NCI-H1930 (cell line): Measurements from ENCODE around the gene FARS2.

ENCODE experiments used
- DNase-seq, 2 experiments: peaks; one replicate each; lab custom pipeline; 2025; lab: John Stamatoyannopoulos, UW

FARS2 gene

DNA sequence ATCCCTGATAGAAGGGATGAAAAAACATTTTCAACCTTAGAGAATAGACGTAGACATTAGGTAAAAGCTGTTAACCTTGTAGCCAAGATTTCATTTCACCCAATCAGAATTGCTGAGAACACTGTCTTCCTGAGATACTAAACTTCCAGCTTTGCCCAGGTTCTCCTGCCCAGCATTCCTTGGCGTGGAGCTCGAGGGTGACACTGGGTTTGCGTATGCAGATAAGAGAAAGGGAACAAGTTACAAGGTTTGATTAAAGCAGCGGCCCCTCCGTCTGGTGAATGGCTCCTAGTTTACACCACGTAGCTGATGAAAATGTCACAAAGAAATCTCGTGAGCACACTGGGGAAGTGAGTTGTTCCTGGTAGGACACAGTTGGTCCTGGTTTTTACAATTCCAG lies 247.8 kb downstream of the FARS2 start:
- no peak for DNase-seq

DNA sequence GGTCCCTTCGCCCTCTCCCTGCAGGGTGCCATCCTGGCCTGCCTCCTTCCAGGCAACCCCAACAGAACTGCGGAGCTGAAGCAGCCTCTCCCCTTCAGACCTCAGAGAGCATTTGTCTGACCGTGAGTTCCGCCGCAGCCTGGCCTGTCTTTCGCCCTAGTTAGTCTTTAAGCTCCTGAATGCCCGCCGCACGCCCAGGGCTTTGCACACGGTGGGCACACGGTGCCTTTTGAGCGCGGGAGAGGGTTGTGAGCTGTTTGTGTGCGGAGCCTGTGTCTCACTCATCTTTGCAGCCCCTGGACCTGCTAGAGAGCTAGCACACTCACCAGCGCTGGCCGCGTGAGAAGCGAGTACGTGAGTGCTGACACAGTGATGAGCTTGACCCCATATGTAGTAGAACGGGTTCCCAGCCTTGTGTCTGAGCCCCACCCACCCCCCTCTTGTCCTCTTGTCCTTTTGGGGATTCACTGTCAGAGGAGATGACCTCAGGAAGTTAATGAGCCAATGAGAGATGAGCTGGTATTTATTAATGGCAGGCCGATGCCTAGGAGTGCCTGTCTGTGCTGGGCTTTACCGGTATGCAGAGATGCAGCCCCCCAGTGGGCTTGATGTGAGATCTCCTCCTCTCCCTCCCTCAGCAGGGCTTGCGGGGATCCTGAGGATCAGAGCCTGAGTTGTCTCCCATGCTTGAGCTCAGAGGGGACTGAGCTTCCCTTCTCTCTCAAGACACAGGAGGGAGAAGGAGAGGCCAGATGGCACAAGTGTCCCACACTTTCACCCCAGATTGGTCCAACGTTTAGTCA lies 249.2 kb downstream of the FARS2 start:
- DNase-seq, result no peak

- no peak for DNase-seq
Observed at GRCh38 chr6:5511954-5512353, 250.6 kb downstream of the FARS2 start.

DNA sequence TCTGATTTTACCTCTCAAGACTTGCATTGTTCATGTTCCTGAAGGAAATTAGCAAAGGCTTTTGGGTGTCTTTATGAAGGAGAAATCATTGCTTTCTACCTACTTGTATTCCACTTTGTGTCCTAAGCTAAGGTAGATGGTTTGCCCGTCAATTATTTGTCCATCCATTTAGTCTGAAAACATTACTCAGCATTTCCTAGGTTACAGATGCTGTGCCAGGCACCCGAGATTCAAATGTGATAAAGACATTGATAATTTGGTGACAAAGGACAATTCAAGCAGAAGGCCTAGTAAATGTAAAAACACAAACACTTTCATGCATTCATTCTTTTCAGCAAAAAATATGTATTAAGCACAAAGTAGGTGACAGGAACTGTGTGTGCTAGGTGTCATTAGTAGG lies 251.1 kb downstream of the FARS2 start:
- no peak for DNase-seq

GRCh38 chr6:5513408-5513807 lies 252.1 kb downstream of the FARS2 start:
- peak in 1 of 2 experiments; percentile 37 for DNase-seq

DNA sequence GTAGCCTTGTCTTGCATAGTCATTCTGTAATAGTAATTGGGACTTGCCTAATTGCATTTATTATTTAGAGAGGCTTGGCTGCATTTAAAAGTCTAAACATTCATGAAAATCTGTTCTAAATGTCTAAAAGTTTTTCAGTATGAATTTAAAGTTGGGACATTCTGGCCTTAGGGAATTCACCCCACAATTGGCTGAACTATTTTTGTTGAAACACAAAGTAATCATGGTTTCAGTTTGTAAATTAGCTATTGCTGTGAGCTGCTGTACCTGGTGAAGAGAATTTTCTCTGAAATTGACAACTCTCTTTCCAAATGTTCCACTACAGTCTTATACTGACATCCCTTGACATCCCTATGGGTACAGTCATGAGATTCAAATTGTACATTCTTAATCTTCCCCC lies 253.0 kb downstream of the FARS2 start:
- no peak for DNase-seq

GRCh38 chr6:5515200-5515599 lies 253.9 kb downstream of the FARS2 start:
- no peak for DNase-seq

- no peak for DNase-seq
Observed at GRCh38 chr6:5516036-5516435, 254.7 kb downstream of the FARS2 start.

GRCh38 chr6:5517796-5518195 lies 256.5 kb downstream of the FARS2 start:
- no peak for DNase-seq

DNA sequence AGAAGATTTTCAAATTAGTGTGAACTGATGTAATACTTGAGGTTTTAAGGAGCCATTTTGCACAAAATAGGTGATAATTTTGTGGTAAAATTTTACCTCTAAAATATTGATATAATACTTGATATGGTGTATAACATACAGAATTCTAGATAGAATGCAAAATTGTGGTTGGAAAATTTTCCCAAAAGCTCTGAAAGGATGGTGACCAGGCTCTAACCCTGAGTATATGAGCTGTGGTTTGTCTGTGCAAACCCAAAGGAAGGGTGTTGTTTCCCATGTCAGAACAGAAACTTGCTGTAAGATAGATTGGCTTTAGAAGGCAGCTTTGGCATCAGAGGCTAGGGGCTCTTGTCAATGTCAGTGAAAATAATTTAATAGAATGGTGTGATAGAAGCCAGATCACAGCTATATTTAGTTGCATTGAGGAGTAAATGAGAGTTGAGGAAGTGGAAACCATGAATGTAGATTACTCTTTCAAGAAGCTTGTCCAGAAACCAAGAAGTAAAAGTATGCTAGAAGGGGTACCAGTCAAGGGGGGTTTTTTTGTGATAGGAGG lies 257.7 kb downstream of the FARS2 start:
- DNase-seq, result no peak

- no peak for DNase-seq
Observed at GRCh38 chr6:5520796-5521195, 259.5 kb downstream of the FARS2 start.

GRCh38 chr6:5521322-5521721 lies 260.0 kb downstream of the FARS2 start:
- no peak for DNase-seq

DNA sequence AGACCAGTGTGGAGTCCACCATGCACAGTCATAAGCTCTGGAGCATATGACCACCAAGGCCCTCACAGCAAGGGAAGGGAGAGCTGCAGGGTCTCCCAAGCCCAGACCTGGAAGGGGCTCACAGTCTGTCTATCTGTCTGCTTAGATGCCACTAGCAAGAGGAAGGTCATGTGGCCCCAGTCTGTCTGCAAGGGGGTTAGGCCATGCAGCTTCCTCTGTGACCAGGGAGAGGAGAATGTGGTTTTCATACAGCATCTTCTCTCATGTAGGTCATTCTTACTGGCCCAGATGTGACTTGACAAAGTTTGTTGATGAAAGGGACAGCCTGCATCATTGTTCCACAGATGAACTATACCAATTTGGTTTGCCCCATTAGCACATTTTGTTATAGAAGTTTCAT lies 260.8 kb downstream of the FARS2 start:
- DNase-seq, result no peak

DNA sequence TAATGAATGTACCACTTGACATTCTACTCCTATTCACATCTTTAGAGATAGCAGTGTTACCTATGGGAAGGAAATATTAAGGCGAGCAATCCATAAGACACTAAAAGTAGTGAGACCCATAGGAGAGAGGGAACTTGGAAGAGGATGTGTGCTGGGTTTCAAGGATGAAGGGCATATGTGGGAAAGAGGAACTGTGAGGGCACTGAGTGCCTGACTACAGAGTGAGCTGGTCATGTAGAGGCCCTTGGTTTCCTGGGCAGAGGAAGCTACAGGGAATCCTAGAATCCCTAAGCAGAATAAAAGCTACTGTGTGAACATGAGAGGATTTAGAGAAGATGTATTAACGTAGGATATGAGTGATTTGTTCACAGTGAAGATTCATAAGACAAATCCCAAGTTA lies 262.8 kb downstream of the FARS2 start:
- DNase-seq, result no peak

- DNase-seq, result no peak
Observed at GRCh38 chr6:5525209-5525608, 263.9 kb downstream of the FARS2 start.

DNA sequence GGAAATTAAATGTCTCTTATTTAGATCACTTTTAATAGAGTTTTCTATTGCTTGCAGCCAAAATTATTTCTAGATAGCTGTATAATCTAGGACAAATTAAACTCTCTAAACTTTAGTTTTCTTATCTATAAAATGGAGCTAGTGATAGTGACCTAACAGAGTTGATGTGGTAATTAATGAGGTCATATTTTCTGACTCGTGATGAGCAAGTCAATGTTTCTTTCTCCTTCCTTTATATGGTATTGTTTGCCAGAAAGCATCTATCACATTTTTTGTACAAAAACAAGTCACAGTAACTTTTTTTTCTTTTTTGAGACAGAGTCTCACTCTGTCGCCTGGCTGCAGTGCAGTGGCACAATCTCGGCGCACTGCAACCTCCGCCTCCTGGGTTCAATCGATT lies 267.7 kb downstream of the FARS2 start:
- DNase-seq, result no peak

DNA sequence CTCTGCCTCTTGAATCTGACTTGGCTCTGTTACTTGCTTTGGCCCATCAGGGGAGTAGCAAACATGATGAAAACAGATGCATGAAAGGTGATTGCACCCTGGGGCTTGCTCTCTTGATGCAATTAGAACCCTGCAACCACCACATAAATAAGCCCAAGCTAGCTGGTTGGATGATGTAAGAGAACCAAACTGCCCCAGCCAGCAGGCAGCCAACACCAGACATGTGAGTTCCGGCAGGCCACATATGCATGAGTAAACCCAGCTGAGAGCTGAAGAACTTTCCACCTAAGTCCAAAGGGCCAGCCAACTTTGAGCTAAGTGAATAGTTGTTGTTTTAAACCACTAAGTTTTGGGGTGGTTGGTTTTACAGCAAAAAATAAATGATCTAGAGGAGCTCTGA lies 268.4 kb downstream of the FARS2 start:
- DNase-seq, result no peak

- no peak for DNase-seq
Observed at GRCh38 chr6:5531161-5531560, 269.8 kb downstream of the FARS2 start.

DNA sequence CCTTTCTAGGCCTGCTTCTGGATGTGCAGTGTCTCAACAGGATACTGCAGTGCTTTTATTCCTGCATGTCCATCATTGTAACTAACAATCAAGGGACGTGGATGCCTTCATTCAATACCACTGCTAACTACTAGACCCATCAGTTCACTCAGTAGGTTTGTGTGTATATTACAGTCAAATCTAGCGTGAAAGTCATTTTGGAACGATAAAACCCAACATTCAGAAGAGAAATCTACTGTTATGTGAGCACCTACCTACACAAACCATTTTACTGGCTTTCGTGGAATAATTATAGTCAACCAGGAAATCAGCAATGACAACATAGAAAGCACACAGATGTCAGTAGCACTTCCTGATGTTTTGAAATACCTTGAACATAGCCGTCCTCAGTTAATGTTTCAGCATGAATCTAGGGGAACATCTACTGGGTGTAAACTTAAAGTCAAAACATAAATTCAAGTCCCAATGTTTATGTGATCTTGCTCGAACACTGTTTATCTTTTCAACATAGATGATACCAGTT lies 270.6 kb downstream of the FARS2 start:
- no peak for DNase-seq

- DNase-seq, result no peak
Observed at GRCh38 chr6:5532941-5533340, 271.6 kb downstream of the FARS2 start.

GRCh38 chr6:5534643-5535042 lies 273.3 kb downstream of the FARS2 start:
- no peak for DNase-seq

DNA sequence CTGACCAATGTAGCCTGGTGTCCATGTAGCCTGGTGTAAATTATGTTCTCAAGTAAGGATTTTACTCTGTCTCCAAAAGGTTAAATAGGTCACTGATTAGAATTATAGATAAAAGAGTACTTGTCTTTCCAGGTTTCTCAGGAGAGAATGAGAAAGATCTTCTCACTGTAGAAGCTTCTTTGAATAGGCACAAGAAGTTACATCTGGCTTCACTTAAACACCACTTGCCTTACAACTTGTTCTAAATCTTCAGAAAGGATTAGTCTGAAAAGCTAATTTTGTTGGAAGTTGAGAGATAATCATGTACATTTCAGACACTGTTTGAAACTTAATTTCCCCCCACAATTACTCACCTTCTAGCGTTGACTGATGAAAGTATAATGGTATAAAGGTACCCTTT lies 275.3 kb downstream of the FARS2 start:
- DNase-seq, result no peak

DNA sequence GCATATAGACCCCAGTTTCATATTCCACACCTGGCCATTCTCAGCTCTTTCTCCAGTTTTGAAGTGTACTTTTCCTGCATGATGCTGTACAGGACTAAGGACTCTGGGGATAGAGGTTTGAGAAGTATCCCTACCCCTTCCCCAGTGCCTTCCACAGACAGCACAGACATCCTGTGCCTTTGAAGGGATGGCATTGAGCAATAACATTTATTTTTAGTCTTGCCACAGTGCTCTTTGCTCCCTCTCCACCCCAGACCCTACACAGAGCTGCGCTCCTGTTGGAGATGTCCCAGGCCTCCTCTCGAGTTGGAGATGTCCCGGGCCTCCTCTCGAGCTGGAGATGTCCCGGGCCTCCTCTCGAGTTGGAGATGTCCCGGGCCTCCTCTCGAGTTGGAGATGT lies 275.8 kb downstream of the FARS2 start:
- no peak for DNase-seq

DNA sequence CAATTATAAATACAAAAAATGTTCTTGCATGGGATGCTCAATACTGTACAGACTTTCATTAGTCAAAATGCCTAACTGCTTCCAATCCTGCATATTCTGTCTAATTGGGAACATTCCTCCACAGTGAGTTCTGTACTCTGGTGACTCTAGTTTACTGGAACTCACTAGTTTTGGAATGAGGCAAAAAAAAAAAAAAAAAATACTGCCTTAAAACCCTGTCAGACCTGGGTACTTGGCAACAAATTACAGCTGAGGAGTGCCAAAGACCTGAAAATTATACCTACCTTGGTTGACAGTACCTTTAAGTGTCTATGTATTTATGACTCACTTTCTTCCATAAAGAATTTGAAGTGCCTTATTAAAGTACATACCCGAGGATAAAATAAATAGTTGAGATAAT lies 276.7 kb downstream of the FARS2 start:
- no peak for DNase-seq
